Bronchial epithelial cell (primary cell): ENCODE results near the gene TP53RK. TPM values are rescaled to one million over a fixed set of nuclear protein-coding genes. Genes with fewer than 3 reads are reported as not detected.

ENCODE experiments used
- DNase-seq: peaks from one replicate; pipeline ENCODE4 v3.0.0-alpha.2; 2010; ENCODE audit warnings: low read depth
- FAIRE-seq: peaks from 2 replicates; lab custom pipeline; 2011; peaks lifted over from hg19 to GRCh38; lab: Jason Lieb, UNC
- H3K27me3 ChIP-seq: 2 replicates; pipeline ENCODE4 v1.5.1; 2011; ENCODE audit warnings: low read length; ENCODE audit not compliant: control insufficient read depth, insufficient read depth
- H3K36me3 ChIP-seq: 2 replicates; pipeline ENCODE4 v1.5.1; 2011; ENCODE audit warnings: low read length; ENCODE audit not compliant: control insufficient read depth, insufficient read depth
- H3K4me3 ChIP-seq: 2 replicates; pipeline ENCODE4 v1.5.1; 2011; ENCODE audit warnings: mild to moderate bottlenecking, low read depth, low read length, control low read depth
- total RNA-seq: library from RNA; depleted of rRNA; stranded (reverse); fragments of >200 nt; gene quantifications from 2 replicates; pipeline ENCODE4 v1.2.1, GENCODE V29; 2014
- TF ChIP-seq, protein P1 (sequence below): IDR thresholded peaks from 2 replicates; pipeline ENCODE4 v1.5.1; 2011; ENCODE audit warnings: mild to moderate bottlenecking, moderate library complexity, low read length, control low read depth, inconsistent platforms; ENCODE audit not compliant: insufficient read depth, severe bottlenecking

TP53RK gene
- total RNA-seq, 1 donor from 2014 or later, result 19.0 TPM

GRCh38 chr20:46665602-46666001, 23.6 kb downstream of the TP53RK start:
- no peak for FAIRE-seq
- TF ChIP-seq, protein P1, sequence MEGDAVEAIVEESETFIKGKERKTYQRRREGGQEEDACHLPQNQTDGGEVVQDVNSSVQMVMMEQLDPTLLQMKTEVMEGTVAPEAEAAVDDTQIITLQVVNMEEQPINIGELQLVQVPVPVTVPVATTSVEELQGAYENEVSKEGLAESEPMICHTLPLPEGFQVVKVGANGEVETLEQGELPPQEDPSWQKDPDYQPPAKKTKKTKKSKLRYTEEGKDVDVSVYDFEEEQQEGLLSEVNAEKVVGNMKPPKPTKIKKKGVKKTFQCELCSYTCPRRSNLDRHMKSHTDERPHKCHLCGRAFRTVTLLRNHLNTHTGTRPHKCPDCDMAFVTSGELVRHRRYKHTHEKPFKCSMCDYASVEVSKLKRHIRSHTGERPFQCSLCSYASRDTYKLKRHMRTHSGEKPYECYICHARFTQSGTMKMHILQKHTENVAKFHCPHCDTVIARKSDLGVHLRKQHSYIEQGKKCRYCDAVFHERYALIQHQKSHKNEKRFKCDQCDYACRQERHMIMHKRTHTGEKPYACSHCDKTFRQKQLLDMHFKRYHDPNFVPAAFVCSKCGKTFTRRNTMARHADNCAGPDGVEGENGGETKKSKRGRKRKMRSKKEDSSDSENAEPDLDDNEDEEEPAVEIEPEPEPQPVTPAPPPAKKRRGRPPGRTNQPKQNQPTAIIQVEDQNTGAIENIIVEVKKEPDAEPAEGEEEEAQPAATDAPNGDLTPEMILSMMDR, result no peak
- Histone ChIP-seq H3K36me3 (no peaks in the 10 kb centered on the region), H3K4me3 (no peak overlapping the region), H3K27me3 (no peaks in the 10 kb centered on the region)
- no peak for DNase-seq

GRCh38 chr20:46663531-46663930, 25.7 kb downstream of the TP53RK start:
- Histone ChIP-seq H3K36me3 (no peaks in the 10 kb centered on the region), H3K27me3 (no peaks in the 10 kb centered on the region), H3K4me3 (no peak overlapping the region)
- TF ChIP-seq, protein P1, result no peak
- no peak for DNase-seq
- FAIRE-seq, result no peak

DNA sequence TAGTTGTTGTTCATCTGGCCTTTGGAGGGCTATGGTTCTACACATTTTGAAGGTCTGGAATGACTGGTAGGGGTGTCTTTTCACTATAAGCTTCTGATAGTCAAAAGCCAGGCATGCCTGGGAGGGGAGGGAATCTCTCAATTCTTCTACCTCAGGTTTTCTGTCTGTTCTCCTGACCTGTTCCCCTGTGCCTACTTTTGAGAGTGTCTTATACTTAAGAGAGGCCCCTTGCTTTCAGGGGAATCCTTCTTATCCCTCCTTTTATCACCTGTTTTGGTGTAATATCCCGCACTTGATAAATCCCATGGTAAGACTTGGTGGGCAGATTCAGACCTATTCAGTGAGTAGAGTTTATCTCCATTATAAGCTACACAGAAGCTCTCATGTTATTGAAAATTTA, 27.6 kb downstream of the TP53RK start:
- FAIRE-seq (no peak), DNase-seq (no peak)
- no peaks in the 10 kb centered on the region for H3K27me3 ChIP-seq
- H3K36me3 ChIP-seq, result no peaks in the 10 kb centered on the region
- no peak overlapping the region for H3K4me3 ChIP-seq
- TF ChIP-seq, protein P1, result no peak

DNA sequence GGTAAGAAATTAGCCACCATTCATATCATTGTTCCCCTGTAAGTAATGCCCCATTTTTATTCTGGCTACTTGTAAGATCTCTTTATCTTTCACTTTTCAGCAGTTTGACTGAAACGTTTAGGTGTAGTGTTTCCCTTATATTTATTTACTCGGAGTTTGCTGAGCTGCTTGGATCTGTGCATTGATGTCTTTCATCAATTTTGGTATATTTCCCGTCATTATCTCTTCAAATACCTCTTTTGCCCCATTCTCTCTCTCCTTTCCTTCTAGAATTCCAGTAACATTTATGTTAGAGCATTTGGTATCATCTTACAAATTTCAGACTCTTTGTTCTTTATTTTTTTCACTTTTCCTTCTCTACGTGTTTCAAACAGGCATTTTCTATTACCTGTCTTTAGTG, 28.8 kb downstream of the TP53RK start:
- no peak overlapping the region for H3K4me3 ChIP-seq
- FAIRE-seq, result no peak
- TF ChIP-seq, protein P1, result no peak

GRCh38 chr20:46657618-46658017, 31.6 kb downstream of the TP53RK start:
- TF ChIP-seq, protein P1, result no peak
- no peak for DNase-seq
- no peaks in the 10 kb centered on the region for H3K27me3 ChIP-seq
- H3K36me3 ChIP-seq, result no peaks in the 10 kb centered on the region
- FAIRE-seq, result no peak
- no peak overlapping the region for H3K4me3 ChIP-seq

More for the DNA sequence above, 28.8 kb downstream of the TP53RK start:
- Histone ChIP-seq H3K27me3 (no peaks in the 10 kb centered on the region), H3K36me3 (no peaks in the 10 kb centered on the region)
- DNase-seq, result no peak

DNA sequence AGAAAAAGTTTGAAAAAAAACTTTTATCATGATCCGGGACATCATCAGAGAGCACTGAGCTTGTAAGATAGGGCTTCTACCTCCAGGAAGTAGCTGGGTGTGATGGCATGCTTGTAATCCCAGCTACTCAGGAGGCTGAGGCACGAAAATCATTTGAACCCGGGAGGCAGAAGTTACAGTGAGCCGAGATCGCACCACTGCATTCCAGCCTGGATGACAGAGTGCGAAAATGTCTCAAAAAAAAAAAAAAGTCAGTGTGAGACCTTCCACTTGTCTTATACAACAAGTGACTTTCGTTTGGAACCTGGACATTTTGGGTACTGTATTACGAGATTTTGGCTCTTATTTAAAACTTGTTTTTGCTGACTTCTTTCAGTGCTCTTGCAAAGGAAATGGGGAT, 32.1 kb downstream of the TP53RK start:
- TF ChIP-seq, protein P1, result no peak
- H3K27me3 ChIP-seq, result no peaks in the 10 kb centered on the region
- no peaks in the 10 kb centered on the region for H3K36me3 ChIP-seq
- no peak overlapping the region for H3K4me3 ChIP-seq
- FAIRE-seq (no peak), DNase-seq (no peak)
